NCI-H2196 (cell line): Measurements from ENCODE around the gene TNPO3.
"Not testable (repeated sequence)": the region's sequence is repeated elsewhere in the genome, so short reads cannot be mapped to it uniquely, and the experiment has no call there.

ENCODE experiments used
- DNase-seq: peaks from one replicate; lab custom pipeline; 2025; ENCODE audit not compliant: unreplicated experiment; lab: John Stamatoyannopoulos, UW

The TNPO3 gene

DNA sequence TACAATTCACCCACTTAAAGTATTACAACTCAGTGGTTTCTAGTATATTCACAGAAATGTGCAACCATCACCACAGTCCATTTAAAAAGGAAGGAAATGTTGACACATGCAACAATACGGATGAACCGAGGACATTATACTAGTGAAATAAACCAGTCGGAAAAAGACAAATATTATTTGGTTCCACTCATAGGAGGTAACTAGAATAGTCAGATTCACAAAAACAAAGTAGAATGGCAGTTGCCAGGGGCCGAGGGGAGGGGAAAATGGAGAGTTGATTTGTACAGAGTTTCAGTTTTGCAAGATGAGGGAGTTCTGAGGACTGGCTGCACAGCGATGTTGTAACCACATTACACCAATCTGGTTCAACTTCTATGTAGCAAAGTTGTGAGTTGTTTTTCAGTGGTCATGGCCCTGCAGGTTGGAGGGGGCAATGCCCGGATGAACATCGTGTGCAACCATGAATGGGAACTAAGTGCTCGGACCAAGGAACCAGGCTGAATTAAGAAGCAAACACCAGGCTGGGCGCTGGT is 17.6 kb upstream of the TNPO3 start:
- no peak for DNase-seq

DNA sequence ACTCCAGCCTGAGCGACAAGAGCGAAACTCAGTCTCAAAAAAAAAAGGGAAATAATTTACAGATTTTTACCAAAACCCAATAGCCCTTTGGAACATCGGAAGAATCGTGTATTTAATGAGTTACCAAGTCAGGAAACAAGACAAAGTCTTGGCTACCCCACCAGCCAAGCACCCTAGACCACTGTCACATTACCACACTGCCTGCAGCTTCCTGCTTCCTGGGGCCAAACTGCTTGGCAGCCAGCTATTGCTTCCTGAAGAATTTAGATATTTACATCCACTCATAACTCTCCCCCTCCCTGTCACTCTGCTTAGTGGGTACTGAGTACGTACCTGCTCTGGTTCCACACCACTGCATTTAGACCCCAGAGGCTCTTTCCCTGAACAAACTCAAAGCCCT is 14.1 kb upstream of the TNPO3 start:
- DNase-seq, result no peak

DNA sequence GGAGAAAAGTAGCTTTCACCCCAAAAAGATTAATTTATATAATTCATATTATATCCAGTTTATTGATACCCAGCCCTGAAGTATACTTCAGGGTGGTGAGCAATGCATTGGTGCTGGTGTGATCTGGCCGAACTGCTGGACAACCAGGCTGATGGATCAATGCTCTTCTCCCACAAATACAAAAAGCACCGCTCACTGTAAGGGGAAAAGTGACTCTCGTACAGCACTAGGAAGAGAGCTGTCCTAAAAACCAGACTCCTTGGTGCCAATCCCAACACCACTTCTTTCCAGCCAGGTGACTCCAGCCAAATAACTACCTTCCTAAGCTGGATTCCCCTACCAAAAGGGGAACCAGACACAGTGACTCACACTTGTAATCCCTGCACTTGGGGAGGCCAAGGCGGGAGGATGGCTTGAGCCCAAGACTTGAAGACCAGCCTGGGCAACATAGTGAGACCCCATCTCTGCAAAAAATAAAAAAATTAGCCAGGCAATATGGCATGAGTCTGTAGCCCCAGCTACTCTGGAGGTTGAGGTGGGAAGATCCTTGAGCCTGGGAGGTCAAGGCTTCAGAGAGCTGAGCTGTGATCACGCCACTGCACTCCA is 13.1 kb upstream of the TNPO3 start:
- DNase-seq, result no peak

DNA sequence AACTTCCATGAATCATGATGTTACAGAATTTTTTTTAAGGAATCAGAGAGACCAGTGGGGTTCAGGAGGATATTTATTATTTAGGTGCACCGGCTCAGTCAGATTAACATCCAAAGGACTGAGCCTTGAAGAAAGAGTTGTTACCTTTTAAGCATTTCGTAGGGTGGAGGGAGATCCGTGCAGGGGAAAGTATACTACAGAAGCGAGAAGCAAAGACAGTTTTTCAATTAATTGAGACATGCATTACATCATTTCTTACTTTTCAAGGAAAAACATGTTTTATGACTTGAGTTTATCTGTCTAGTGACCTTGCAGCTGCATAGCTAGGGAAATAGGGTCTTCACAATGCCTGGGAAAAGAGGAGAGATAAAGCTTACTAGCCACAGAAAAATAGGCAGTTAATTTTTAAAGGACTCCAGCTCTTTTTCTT is 12.2 kb upstream of the TNPO3 start:
- DNase-seq, result not testable (repeated sequence)

DNA sequence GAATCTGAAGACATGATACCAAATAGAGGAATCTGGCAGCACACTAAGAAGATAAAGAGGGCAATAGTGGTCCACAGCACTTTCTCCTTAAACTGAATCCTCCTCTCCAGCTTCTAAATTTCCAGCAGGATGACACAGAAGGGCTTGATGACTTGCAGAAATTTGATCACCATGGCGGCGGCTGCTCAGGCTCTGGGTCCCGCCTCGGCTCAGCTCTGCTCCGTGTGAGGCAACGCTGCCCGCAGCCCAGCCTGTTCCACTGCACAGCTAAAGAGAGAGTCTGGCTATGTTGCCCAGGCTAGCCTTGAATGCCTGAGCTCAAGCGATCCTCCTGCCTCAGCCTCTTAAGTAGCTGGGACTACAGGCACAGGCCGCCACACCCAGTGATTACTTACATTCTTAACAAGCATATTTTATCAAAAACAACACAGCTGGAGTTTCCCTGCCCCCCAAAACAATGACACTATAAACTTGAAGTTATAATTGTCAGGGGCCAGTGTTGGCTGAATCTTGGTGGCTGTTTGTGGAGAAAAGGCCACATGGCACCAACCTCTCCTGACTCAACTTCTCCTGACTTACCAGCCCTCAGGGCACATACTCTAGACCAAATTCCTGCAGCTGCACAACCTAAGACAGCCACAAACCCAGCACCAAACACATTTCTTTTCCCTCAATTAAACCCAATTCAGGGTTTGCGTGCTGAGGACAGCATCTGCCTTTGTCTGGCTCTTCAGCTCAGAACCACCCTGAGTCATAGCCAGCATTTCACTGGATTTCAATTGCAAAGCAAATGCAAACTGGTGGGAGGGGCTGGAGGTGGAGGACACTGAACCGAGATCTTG is 11.6 kb upstream of the TNPO3 start:
- no peak for DNase-seq

DNA sequence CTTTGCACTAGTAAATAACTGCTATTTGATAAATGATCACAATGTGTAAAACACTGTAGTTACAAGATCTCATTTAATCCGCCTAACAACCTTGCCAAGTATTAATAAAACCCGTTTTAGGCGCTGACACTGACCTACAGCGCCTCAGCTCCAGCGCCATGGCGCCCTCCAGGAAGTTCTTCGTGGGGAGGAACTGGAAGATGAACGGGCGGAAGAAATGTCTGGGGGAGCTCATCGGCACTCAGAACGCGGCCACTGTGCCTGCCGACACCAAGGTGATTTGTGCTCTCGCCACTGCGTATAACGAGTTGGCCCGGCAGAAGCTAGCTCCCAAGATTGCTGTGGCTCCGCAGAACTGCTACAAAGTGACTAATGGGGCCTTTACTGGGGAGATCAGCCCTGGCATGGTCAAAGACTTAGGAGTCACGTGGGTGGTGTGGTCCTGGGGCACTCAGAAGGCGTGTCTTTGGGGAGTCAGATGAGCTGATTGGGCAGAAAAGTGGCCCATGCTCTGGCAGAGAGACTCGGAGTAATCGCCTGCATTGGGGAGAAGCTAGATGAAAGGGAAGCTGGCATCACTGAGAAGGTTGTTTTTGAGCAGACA is 1.1 kb upstream of the TNPO3 start:
- DNase-seq, result no peak

DNA sequence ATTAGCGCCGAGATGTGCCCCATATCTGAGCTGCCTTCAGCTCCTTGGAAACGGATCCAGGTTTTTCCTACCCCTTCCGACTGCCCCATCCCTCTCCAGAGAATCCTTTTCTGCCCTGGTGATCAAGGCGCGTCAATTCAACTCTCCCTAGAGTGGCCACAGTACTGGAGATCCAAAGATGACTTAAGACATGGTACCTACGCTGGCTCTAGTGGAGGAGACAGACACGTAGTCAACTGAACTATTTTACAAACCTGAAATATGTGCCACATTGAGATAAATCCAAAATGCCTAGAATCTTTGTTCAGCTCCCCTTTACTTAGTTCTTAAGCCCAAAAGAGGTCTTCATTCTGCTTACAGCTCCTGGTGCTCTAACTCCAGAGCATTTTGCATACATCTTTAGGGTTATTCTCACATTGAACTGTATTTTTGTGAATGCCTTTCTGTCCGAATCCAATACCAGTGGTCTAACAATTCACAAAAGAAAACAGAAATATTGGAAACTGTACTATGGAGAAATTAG is 444 bp upstream of the TNPO3 start:
- no peak for DNase-seq

DNA sequence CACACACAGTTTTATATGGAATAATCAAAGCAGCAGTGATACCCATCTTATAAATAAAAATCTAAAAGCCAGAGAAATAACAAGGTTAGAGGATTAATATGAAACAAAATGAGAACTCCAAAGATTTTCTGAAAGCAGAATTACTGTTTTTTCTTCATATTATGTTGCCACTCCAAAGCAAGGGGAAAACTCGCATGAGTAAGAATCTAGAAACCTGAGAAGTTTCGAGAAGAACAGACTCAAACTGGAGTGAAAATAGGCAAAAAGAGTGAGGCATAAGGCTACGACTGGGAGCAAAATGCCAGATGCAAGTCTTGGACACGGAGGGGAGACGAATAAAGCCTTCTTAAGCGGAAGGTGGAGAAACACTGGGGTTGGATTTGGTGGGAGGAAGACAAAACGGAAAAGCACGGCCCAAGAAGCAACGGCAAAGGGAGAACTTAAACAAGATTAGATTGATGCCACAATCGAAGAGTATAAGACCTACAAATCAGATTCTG is 923 bp downstream of the TNPO3 start:
- peak; percentile 21 for DNase-seq

DNA sequence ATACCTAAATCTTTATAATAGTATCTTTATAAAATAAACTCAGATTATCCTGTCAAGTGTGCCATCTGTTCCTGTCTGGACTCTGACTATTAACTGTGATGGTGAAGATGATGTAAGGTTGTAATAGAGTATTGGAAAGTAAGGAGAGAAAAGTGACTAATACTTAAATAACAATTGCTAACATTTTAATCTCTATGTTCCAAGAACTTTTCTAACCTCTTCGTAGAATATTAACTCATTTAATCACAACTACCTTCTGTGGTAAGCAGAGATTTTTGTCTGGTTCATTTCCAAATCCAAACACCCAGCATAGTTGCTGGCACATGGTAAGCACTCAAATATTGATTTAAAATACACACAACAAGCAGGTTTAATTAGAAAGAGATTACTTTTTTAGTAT is 2.5 kb downstream of the TNPO3 start:
- no peak for DNase-seq

DNA sequence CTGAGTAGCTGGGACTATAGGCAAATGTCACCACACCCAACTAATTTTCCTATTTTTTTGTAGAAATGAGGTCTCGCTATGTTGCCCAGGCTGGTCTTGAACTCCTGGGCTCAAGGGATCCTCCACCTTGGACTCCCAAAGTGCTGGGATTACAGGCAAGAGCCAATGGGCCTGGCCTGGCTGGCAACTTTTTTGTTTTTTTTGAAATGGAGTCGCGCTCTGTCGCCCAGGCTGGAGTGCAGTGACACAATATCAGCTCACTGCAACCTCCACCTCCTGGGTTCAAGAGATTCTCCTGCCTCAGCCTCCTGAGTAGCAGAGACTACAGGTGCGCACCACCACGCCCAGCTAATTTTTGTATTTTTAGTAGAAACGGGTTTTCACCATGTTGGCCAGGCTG is 3.5 kb downstream of the TNPO3 start:
- not testable (repeated sequence) for DNase-seq

DNA sequence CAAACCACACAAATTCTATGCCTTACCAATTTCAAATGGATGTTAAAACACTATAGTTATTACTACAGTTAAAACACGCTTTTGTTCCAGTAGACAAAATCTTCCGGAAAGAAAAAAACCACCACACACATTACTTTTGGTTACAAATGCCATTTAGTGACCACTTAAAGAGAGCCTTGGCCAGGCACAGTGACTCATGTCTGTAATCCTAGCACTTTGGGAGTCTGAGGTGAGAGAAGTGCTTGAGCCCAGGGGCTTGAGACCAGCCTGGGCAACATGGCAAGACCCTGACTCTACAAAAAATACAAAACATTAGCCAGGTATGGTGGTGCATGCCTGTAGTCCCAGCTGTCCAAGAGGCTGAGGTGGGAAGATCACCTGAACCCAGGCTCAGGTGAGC is 7.2 kb downstream of the TNPO3 start:
- no peak for DNase-seq

DNA sequence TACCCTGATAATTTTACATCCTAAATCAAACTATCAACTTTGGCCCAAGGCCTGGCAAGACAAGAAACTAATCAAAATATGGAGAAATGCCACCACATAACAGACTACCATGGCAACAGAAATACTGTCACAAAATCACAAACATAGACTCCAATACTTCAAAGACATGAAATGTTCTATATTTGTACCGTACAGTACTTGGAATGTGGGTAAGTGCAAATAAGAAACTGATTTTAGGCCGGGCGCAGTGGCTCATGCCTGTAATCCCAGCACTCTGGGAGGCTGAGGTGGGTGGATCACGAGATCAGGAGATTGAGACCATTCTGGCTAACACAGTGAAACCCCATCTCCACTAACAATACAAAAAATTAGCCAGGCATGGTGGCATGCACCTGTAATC is 9.2 kb downstream of the TNPO3 start:
- no peak for DNase-seq

DNA sequence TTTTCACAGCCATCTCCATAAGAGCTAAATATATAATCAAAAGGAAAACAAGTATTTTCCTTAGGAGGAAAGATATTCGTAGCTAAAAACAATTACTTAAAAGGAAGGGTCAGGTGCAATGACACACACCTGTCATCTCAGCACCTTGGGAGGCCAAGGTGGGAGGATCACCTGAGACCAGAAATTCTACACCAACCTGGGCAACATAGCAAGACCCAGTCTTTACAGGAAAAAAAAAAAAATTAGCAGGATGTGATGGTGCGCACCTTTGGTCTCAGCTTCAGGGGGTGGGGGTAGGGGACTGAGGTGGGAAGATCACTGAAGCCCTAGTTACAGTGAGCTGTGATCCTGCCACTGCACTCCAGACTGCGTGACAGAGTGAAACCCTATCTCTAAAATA is 11.9 kb downstream of the TNPO3 start:
- DNase-seq, result no peak

DNA sequence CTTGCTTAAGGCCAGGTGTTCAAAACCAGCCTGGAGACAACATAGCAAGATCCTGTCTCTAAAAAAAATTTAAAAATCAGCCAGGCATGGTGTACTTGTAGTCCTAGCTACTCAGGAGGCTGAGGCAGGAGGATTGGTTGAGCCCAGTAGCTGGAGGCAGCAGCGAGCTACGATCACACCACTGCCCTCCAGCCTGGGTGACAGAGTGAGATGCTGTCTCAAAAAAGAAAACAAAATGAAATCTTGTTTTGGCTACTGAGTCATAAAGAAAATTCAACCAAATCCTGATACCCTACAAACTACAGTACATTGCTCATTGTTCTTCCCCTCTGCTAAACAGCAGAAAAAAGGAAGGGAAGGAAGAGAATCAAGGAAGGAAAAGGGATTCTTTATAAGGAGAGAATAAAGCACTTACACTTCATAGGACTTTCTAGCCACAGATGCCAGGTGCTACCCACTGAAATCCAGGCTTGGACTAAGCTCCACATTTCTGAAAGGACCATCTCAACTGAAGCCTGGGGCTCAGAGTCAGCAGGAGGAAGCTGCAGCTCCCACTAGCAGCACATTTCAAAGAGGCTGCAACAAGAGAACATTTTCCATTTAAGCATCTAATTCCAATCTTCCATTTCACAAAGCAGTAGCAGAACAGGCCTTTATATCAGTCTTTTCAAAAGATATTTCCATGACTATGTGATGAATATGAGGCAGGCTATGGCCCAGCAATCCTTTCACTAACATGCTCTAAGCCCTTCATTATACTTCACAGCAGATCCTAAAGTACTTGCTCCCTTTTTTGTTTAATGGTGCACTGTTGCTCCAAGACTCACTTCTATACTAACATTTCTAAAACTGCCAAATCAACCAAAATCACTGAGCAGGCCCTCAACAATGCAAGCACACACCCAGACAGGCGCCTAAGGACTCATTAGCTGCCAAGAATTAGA is 13.5 kb downstream of the TNPO3 start:
- DNase-seq, result no peak

DNA sequence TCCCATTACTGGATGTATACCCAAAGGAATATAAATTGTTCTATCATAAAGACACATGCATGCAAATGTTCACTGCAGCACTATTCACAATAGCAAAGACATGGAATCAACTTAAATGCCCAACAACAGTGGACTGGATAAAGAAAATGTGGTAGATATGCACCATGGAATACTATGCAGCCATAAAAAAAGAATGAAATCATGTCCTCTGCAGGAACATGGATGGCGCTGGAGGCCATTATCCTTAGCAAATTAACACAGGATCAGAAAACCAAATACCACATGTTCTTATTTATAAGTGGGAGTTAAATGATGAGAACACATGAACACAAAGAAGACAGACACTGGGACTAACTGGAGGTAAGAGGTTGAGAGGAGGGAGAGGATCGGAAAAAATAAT is 16.4 kb downstream of the TNPO3 start:
- DNase-seq, result not testable (repeated sequence)

DNA sequence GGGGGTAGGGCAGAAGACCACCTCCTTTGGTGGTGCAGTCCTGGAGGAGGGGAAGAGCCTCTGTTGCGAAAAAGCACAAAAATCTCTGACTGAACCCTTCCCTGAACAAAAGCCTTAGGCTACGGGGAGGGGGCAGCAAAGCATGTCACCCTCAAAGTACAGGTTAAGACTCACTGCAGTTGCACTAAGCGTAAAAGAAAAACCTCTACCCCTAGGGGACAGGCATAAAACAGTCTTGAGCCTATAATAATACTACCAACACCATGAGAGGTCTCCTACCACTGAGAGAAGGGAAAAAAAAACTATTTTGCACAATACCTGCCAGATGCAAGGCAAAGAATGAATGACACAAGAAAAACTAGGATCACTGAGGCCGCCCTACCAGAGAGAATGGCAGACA is 17.3 kb downstream of the TNPO3 start:
- DNase-seq, result no peak

DNA sequence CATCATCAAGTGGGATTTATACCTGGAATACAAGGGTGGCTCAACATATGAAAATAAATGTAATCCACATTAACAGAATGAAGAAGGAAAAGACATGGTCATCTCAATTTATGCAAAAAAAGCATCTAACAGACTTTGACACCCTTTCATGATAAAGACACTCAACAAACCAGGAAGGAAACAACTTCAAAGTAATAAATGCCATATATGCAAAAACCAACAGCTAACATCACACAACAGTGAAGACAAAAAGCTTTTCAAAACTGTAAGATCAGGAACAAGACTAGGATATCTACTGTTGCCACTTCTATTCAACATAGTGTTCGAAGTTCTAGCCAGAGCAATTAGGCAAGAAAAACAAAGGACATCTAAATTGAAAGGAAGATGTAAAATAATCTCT is 22.9 kb downstream of the TNPO3 start:
- DNase-seq, result no peak

DNA sequence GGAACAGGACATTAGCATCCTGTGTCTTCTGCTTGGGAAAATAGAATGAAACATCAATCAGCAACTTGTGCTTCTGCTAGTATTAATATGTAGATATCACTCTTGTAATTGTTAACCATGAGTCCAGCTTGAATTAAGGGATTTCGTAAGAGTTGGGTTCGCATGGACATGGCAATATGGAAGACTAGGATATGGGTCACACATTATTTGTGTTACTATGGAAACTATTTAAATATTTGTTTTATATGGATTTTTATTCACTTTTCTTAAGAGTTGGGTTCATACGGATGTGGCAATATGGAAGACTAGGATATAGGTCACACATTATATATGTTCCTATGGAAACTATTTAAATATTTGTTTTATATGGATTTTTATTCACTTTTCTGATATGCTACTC is 24.5 kb downstream of the TNPO3 start:
- DNase-seq, result no peak

DNA sequence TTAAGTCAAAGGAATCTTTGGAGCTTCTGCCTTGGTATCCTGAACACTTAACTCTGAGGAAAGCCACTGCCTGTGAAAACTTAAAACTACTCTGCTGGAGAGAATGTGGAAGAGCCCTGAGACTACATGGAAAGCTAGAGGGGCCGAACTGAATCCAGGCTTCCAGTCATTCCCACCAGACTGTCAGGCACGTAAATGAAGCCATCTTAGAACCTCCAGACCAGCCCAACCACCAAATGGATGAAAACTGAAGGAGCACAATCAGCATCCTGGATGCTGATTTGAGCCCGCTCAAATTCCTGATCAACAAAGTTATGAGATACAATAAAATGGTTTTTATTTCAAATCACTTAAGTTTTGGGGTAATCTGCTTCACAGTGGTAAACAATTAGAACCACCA is 30.8 kb downstream of the TNPO3 start:
- DNase-seq, result no peak

DNA sequence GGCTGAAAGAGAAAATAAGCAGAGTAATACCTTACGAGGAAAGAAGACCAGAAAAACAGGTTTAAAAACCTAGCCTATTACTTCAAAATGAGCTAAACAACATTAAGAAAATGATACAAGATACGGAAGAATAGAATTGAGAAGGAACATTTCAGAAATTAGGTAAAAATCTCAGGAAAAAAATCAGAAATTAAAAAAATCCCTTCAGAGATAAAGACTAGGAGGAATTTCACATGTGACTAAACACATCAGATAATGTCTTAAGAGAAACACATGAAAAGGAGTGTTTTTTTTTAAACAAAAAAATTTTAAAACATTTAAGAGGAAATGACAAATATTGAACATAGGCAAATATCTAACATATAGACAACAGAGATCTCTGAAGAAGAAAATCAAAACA is 33.3 kb downstream of the TNPO3 start:
- DNase-seq, result no peak
